HEK293T (cell line): ENCODE data around the gene TPRA1.

Experiments used
- ARNT ChIP-seq: fragments of 450-650 bp; IDR thresholded peaks from 2 replicates; pipeline ENCODE4 v1.6.1; 2017; ENCODE audit warnings: mild to moderate bottlenecking
- NFRKB ChIP-seq: fragments of 450-650 bp; IDR thresholded peaks from 2 replicates; pipeline ENCODE4 v1.6.1; 2016; ENCODE audit warnings: mild to moderate bottlenecking, moderate library complexity
- SP1 ChIP-seq: fragments of 450-650 bp; IDR thresholded peaks from 2 replicates; pipeline ENCODE4 v1.6.1; 2017

- no peak for TF ChIP-seq SP1
- TF ChIP-seq ARNT, result no peak
- TF ChIP-seq NFRKB, result no peak
These were observed 52.0 kb downstream of the TPRA1 start for GRCh38 chr3:127538569-127538968.
